Amniotic stem cell (primary cell): ENCODE results near the gene MMRN1.

ENCODE experiments used
- DNase-seq: peaks from one replicate; lab custom pipeline; 2025; lab: John Stamatoyannopoulos, UW

MMRN1 gene

GRCh38 chr4:89995006-89995405, 100.4 kb downstream of the MMRN1 start:
- DNase-seq: no peak

- DNase-seq: no peak
Observed at GRCh38 chr4:89995814-89996213, 101.2 kb downstream of the MMRN1 start.

DNA sequence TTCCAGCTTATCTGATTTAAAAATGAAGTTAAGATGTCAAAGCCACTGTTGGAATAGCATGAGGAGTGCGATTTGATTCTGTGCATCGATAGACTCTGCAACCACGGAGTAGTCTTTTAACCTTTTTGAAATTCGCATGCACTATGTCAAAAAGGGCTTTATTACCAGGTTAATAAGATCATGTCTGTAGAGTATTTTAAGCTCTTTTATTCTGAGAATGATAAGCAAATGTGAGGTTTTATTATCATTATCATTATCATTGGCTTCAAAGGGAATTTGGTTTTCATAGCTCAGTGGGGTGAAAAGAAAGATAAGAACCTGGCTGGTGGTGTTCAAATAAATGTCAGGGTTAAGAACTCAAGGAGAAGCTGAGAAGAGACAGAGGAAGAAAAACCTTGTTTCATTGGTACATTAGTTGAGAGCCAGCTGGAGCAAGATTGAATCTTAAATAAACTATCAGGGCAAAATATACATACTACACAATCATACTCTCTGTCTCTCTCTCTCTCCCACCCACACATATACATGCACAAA, 102.6 kb downstream of the MMRN1 start:
- DNase-seq: no peak

DNA sequence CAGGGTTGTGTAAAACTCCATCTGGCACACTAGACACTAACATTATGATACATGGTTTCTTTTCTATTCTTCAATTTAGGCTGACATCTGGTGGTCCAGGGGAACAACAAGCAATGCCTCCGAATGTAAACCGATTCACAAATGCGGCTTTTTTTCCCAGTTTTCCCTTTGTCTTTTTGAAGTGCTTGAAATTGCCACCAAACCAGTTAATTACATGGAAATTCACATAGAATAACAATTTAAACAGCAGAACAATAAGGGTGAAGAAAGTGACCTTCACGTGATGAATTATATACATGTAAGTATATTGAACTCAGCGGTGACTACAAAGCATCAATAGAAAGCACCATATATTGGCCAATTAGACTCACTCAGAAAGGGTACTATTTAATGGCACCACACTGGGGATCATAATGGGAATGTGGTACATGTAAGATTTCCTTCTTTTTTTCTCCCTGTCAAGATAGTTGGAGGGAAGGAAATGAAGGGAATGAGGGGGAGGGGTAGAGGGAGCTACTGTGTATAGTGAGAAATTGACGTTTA, 103.9 kb downstream of the MMRN1 start:
- no peak for DNase-seq

DNA sequence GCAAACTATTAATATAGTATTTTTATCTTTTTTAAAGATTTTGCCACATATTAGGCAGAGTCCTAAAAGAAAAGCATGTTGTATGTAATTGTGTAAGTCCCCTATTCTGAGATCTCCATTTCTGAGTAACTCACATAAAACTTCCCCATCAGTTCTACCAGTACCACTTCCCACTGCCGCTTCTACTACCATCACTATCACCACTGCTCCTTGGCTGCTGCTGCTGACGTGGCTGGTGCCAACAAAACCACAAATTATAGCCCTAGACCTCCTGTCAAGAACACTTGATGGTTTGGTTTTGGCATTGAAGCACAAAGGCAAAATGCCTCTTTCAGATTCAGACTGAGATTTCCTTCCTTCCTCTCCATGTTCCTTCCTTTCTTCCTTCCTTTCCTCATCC, 106.4 kb downstream of the MMRN1 start:
- no peak for DNase-seq

GRCh38 chr4:90002441-90003062, 107.9 kb downstream of the MMRN1 start:
- no peak for DNase-seq
